ENCODE results near the gene ACSS1. TPM values are rescaled to one million over a fixed set of nuclear protein-coding genes. Genes with fewer than 3 reads are reported as not detected.

Gene ACSS1
- total and polyA plus RNA-seq, 7 donors = 8.8 to 53.3 (median 16.8) TPM

- DNase-seq (peak in 1 of 2 donors; percentile 57), ATAC-seq (peak; percentile 75 to 84 (median 82))
- Histone ChIP-seq H3K27me3 (ENCODE audit: insufficient read depth in 3 of 3, low read length in 2 of 3) (peaks cover 0 to 30% (median 12%) of the 10 kb centered on the region in 3 donors), H3K9me3 (no peaks in the 10 kb centered on the region), H3K4me1 (peaks cover 15% of the 10 kb centered on the region), H3K4me3 (peak overlapping the region; percentile 47), H3K36me3 (ENCODE audit: insufficient read depth in 1 of 2, low read depth in 1 of 2) (no peaks in the 10 kb centered on the region), H3K27ac (peak overlapping the region; percentile 32)
- intact Hi-C loops (cut with DNase I) = loop anchor here in 1 of 2 donors (5.0 kb wide), 2 partner anchors 100 to 320 kb away; no protein-coding TSS in a partner anchor
- peak; percentile 21 for TF ChIP-seq CTCF (IDR thresholded peaks at IDR 0.05)
- WGBS, 3 donors = 19 to 29% (median 20%) methylated on average over 14 of the region's 14 CpGs
These were observed 19.0 kb upstream of the ACSS1 start for GRCh38 chr20:25076731-25077609.

GRCh38 chr20:25076201-25076600 is 18.3 kb upstream of the ACSS1 start:
- ATAC-seq (peak in 2 of 4 donors; percentile 26 to 36), DNase-seq (peak in 1 of 2 donors; percentile 28)
- Histone ChIP-seq H3K27ac (peak overlapping the region; percentile 32), H3K36me3 (ENCODE audit: insufficient read depth in 1 of 2, low read depth in 1 of 2) (no peaks in the 10 kb centered on the region), H3K9me3 (no peaks in the 10 kb centered on the region), H3K4me1 (peaks cover 15% of the 10 kb centered on the region), H3K27me3 (ENCODE audit: insufficient read depth in 3 of 3, low read length in 2 of 3) (peaks cover 0 to 22% (median 4%) of the 10 kb centered on the region in 3 donors), H3K4me3 (no peak overlapping the region)
- WGBS, 3 donors = 73 to 85% (median 84%) methylated on average over 2 of the region's 2 CpGs
- no peak for TF ChIP-seq CTCF (IDR thresholded peaks at IDR 0.05)
- intact Hi-C loops (cut with DNase I) = loop anchor here in 1 of 2 donors (5.0 kb wide), 2 partner anchors 101 to 321 kb away; no protein-coding TSS in a partner anchor

GRCh38 chr20:25073544-25073943 is 15.6 kb upstream of the ACSS1 start:
- Histone ChIP-seq H3K4me3 (no peak overlapping the region), H3K36me3 (ENCODE audit: insufficient read depth in 1 of 2, low read depth in 1 of 2) (no peaks in the 10 kb centered on the region), H3K4me1 (peaks cover 15% of the 10 kb centered on the region), H3K27ac (no peak overlapping the region), H3K9me3 (no peaks in the 10 kb centered on the region), H3K27me3 (ENCODE audit: insufficient read depth in 3 of 3, low read length in 2 of 3) (peaks cover 0 to 8% (median 4%) of the 10 kb centered on the region in 3 donors)
- DNase-seq (peak in 1 of 2 donors; percentile 27), ATAC-seq (no peak)
- TF ChIP-seq CTCF (IDR thresholded peaks at IDR 0.05) = no peak
- intact Hi-C loops (cut with DNase I) = no loop called here
- WGBS, 3 donors = 76 to 79% (median 78%) methylated on average over 9 of the region's 9 CpGs

GRCh38 chr20:25072226-25072811 is 14.4 kb upstream of the ACSS1 start:
- 56 to 63% (median 63%) methylated on average over 7 of the region's 7 CpGs for whole genome bisulfite sequencing, 3 donors
- peaks cover 13% of the 10 kb centered on the region for H3K4me1 ChIP-seq
- DNase-seq (no peak), ATAC-seq (no peak)
- peaks cover 0 to 4% (median 2%) of the 10 kb centered on the region in 3 donors for H3K27me3 ChIP-seq (ENCODE audit: insufficient read depth in 3 of 3, low read length in 2 of 3)
- intact Hi-C loops (cut with DNase I) = no loop called here
- no peak overlapping the region for H3K27ac ChIP-seq
- no peaks in the 10 kb centered on the region for H3K9me3 ChIP-seq
- TF ChIP-seq CTCF (IDR thresholded peaks at IDR 0.05) = no peak
- H3K36me3 ChIP-seq (ENCODE audit: insufficient read depth in 1 of 2, low read depth in 1 of 2) = no peaks in the 10 kb centered on the region
- H3K4me3 ChIP-seq = no peak overlapping the region

Data from psoas muscle (tissue), 8 donors.